ENCODE measurements around the gene MPP3.
"Not testable (repeated sequence)": the region's sequence is repeated elsewhere in the genome, so short reads cannot be mapped to it uniquely, and the experiment has no call there.

MPP3 gene

DNA sequence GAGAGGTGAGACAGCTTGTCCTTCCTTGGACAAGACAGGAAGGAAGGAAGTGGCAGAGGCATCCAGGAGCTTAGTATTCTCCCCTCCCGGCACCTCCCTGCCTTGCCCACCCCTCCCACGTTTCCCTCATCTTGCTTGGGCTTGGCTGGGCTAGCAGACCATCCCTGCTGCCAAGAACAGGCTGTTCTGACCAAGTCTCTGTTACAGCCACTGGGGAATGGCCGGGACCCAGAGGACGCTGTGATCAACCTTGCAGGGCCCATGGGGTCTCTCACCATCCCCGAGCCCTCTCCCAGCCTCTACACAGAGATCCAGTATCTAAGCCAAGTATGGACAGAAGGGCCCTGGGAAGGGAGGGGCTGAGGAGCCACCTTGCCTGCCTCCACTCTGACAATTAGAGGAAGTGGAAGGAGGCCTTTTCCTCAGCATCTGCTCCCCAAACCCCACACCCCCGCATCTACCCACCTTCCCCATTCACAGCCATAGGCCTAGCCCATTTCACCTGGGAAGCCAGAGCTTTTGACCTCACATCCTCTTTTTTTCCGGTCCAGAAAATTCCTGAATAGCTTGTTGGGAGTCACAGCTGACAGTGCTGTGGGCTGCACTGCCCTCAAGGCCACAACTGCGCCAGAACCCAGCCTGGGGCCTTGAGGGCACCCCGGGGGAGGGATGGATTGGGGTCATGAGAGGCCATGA lies 28.1 kb upstream of the MPP3 start:
- DNase-seq (ENCODE audit: low read depth in 2 of 2) = no peak

DNA sequence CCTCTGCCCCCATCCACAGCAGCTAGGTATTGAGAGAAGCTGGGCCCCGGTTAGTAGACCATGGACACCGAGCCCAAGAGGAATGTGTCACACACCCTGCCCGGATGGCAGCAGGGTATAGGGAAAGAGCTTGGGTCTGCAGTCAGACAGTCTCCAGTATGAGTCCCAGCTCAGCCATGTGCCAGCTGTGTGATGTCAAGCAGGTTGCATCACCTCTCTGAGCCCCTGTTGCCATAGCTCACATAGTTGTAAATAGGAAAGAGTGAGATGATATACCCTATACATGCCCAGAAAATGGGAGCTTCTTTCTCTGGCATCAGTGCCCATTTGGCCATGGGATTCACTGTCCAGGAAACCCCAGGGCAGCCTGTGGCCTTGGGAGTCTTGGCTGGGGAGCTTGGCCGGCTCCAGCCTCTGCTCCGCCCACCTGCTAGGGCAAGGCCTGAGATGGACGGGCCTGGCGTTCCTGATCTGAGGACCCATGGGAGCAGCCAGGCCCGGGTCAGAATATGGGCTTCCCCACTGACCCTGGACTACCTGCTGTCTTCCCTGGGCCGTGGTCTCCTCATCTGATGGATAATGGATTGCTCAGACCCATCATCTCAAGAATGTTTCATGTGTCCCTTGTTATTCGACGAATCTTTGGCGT lies 27.3 kb upstream of the MPP3 start:
- no peak for DNase-seq (ENCODE audit: low read depth in 2 of 2)

DNA sequence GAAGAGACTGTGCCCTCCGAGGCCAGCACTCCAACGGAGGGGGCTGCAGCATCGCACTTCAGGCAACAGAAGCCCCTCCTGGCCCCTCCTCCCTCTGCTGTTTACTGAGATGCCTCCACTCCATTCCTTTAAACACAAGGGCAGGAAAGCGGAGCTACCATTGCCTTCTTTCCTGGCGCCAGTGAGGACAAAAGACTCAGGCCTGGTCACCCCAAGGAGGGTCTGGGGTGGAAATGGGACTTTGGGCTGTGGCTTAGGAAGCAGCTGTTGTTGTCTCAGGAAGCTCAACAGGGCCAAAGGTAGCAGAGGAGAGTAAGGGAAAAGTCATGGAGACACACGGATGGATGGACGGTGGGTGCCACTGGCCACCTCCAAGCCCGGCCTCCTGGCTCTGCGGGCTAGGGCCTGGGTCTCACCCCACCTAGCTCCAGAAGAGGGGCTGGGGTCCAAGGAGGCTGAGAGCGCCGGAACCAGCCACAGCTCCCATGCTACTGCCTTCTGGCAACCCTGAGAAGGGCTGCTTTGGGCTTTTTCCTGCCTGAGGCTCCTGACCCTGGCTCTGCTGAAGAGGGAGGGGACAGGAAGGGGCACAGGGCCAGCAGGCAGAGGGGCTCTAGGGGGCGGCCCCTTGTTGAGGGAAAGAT lies 25.1 kb upstream of the MPP3 start:
- no peak for DNase-seq (ENCODE audit: low read depth in 2 of 2)

DNA sequence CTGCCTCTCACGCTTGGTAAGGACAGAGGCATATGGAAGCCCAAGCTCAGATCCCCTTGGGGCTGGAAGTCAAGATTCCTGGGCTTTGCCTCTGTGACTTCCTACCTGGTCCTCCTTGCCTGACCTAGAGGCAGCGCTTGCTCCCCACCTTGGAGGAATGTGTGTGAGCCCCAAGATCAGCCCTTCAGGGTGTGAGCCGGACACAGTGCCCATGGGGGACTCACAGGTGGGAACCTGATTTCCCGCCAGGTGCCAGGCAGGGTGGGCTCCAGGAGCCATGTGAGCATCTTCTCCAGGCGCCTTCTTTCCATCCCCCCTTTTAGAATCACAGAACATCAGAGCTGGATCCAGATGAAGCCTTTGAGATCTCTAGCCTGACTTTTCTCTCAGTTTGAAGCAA lies 24.2 kb upstream of the MPP3 start:
- DNase-seq (ENCODE audit: low read depth in 2 of 2) = no peak

DNA sequence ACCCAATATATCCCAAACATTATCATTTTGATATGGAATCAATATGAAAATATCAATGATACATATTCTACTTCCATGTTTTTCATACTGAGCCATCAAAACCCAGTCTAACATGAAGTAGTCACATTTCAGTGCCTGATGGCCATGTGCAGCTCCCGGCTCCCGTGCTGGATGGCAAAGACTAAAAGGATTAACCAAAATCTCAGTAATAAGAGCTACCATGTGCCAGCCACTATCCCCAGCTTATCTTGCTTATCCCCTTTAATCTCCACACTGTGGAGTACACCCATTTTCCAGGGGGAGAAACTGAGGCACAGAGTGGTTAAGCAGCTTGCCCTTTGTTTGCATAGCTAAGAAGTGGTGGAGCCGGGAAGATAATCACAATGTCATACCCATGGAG lies 23.2 kb upstream of the MPP3 start:
- no peak for DNase-seq (ENCODE audit: low read depth in 2 of 2)

DNA sequence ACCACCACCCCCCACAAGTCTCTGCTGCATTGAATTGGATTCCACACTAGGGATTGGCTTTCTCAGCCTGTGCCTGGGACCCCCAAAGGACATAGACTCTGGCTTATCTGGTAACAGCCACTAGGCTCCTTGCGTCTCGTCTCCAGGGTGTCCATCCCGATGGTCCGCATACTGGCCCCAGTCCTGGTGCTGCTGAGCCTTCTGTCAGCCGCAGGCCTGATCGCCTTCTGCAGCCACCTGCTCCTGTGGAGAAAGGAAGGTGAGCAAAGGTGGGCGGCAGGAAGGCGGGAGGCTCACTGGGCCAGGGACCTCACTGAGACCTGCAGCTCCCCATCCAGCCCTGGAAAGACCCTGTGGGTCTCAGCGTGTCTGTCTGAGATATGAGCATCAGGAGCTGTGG lies 22.1 kb upstream of the MPP3 start:
- DNase-seq (ENCODE audit: low read depth in 2 of 2) = no peak

DNA sequence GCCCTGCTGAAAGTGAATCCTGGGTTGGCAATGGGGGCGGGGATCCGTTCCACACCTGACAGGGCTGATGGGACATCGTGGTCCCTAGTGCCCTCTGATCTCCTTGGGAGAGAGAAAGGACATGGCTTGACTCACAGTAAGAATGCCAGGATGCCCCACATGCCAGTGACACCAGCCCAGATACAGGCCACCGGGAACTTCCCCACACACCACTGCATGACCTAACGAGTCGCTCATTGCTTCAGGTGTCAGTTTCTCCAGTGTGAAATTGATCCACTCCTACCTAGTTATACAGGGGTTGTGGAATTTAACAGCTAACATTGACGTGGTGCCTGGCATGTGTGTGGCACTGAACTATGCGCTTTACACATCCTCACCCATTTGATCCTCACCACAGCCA lies 21.6 kb upstream of the MPP3 start:
- DNase-seq (ENCODE audit: low read depth in 2 of 2) = no peak

DNA sequence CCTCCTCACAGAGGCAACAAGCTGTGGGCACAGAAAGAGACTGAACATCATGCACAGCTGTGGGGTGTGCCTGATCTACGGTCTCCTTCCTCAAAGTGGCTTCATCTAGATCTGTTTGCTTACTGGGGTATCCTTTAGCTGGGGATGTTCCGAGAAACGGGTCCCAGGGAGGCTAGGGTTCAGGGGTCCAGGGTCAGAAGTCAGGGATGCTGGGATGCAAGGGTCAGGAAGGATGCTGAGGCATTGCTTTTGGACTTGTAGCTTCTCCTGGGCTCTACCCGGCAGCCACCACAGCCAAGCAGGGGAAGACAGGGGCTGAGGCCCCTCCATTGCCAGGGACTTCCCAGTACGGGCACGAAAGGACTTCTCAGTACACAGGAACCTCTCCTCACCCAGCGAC lies 20.6 kb upstream of the MPP3 start:
- DNase-seq (ENCODE audit: low read depth in 2 of 2) = no peak

DNA sequence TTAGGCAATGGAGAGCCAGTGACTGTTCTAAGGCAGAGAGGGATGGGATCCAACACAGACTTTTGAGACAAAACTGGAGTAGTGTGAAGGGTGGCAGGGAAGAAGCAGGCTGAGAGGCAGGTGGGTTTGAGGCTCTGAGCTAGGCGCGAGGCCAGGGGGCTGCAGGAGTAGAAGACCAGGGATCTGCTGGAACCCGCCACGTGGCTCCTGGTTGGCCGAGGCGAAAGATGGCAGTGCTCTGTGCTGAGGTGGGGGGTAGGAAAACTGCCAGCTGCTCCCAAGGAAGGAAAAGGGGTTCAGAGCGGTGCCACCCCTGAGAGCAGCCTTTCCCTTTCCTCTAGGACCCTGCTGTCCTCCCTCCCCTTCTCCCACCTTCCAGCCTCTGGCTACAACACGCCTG lies 19.6 kb upstream of the MPP3 start:
- DNase-seq (ENCODE audit: low read depth in 2 of 2) = no peak

DNA sequence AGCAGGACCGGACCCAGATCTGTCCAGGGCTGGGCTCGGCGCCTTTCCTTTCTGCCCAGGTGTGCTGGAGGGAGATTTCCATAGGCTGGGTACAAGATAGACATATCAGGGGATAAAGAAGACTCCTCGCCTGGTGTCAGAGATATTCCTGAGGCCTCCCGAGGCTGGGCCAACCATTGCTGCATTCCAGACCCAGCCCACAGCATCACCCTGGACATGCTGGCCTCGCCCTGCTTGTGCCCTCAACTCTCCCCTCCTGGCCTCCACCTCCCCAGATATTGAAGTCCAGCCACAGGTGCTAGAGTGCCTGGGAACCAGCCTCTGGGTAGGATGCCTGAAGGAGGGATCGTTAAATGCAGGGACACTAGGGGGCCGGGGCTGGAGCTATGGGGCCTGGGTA lies 16.2 kb upstream of the MPP3 start:
- DNase-seq (ENCODE audit: low read depth in 2 of 2) = no peak

DNA sequence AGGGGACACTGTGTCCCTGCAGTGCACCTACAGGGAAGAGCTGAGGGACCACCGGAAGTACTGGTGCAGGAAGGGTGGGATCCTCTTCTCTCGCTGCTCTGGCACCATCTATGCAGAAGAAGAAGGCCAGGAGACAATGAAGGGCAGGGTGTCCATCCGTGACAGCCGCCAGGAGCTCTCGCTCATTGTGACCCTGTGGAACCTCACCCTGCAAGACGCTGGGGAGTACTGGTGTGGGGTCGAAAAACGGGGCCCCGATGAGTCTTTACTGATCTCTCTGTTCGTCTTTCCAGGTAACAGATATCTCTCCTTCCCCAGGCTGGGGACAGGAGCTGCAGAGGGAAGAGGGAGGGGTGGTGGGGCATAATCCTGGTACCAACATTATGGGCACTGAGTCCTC lies 15.7 kb upstream of the MPP3 start:
- DNase-seq (ENCODE audit: low read depth in 2 of 2) = no peak

DNA sequence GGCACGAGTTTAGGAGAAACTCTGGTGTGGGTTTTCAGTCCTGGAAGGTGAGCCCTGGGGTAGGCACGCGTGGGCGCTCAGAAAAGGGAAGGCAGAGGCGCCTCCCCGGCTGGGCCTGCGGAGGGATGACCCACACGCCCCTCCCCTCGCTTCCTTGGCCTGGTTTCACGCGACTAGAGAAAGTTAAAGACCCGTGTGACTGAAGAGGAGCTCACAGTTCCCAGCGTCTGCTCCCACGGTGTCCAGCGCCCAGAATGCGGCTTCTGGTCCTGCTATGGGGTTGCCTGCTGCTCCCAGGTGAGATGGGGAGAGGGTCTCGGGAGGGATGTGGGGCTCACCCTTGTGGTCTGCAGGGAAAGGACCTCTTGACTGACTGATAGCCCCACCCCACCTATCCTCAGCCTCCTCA lies 14.0 kb upstream of the MPP3 start, which contains the start of gene CD300LG:
TSS of gene CD300LG (plus strand) at position 214 of the 409 bp plus-strand sequence. CDS start at position 255, 41 bp downstream.
- no peak for DNase-seq (ENCODE audit: low read depth in 2 of 2)

DNA sequence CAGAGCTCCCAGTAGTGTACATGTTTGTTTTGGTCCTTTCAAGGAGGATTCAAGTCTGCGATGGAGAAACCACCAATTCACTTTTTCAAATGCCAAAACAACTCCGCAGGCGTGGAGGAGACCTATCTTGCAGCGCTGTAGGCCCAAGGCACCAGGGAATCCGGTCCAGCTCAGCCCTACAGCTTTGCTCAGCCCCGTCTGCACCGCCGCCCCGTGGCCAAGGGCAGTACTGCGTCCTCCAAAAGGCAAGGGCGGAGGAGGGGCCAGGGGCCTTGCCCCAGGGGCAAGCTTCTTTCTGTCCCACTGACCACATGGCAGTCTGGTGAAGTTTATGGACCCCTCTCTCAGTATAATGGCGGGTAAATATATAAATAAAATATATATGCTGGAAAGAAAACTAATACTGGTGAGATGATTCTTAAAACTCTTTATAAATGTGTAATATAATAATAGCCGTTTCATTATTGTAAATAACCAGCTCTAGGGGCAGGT lies 13.3 kb upstream of the MPP3 start:
- peak; percentile 54 to 60 for DNase-seq (ENCODE audit: low read depth in 2 of 2)

DNA sequence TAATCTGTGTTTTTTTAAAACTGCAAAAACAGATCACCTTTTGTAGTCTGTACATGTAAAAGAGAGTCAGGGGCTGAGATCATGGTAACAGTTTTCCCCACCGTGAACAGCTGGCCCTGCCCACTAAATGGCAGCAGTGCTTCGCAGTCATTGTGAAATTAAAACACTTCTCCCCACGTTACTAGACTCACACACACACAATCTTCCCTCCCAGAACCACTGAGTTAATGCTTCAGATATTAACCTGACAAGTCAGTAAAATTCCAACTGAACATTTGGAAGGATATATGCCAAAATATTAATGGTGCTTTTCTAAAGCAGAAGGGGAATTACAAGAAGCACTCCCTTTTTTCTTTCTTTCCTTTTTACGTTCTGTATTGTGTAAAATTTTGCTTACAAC lies 12.8 kb upstream of the MPP3 start:
- DNase-seq (ENCODE audit: low read depth in 2 of 2) = no peak

DNA sequence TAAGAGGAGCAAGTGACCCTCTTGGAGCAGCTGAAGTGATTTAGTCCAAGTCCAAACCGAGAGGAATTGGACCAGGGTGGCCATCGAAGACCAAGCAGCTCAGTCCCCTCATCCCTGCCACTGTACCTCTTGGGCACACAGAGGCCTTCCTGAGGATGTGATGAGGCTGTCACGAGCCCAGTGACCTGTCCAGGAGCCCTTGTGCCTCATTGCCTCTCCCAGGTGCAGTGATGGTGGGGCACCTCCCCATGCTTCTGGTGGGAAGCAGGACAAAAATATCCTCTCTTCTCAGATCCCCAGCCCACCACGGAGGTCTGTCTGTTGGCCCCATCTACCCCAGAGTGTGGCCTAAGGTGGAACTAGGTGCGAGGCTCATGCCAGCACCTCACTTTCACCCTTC lies 11.3 kb upstream of the MPP3 start:
- DNase-seq (ENCODE audit: low read depth in 2 of 2) = no peak

DNA sequence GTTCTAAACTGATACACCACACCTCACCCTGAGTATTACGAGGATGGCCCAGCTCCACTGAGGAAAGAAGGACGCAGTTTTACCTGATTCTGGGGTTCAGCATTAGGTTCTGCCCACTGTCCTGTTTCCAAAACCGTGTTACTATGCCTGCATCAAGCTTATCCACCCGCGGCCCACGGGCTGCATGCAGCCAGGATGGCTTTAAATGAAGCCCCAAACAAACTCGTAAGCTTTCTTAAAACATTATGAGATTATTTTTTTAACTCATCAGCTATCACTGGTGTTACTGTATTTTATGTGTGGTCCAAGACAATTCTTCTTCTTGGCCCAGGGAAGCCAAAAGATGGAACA lies 10.0 kb upstream of the MPP3 start:
- no peak for DNase-seq (ENCODE audit: low read depth in 2 of 2)

DNA sequence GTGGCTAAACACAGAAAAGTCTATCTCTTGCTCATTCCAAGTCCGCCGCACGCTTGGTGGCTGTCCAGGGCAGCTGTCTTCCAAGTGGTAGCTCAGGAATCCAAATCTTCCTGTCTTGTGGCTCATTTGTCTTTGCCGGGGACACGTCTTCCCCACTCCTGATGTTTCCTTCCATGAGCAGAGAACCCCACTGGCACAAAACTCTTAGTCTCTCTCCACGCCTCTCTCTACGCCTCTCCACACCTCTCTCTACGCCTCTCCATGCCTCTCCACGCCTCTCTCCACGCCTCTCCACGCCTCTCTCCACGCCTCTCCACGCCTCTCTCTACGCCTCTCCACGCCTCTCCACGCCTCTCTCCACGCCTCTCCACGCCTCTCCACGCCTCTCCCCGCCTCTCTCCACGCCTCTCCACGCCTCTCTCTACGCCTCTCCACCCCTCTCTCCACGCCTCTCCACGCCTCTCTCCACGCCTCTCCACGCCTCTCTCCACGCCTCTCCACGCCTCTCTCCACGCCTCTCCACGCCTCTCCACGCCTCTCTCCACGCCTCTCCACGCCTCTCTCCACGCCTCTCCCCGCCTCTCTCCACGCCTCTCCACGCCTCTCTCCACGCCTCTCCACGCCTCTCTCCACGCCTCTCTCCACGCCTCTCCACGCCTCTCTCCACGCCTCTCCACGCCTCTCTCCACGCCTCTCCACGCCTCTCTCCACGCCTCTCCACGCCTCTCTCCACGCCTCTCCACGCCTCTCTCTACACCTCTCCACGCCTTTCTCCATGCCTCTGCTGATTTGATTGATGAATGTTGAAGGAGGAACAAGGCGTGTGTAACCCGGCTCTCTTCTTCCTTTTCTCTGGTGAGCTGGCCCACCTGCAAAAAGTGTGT lies 9.4 kb upstream of the MPP3 start:
- not testable (repeated sequence) for DNase-seq (ENCODE audit: low read depth in 2 of 2)

DNA sequence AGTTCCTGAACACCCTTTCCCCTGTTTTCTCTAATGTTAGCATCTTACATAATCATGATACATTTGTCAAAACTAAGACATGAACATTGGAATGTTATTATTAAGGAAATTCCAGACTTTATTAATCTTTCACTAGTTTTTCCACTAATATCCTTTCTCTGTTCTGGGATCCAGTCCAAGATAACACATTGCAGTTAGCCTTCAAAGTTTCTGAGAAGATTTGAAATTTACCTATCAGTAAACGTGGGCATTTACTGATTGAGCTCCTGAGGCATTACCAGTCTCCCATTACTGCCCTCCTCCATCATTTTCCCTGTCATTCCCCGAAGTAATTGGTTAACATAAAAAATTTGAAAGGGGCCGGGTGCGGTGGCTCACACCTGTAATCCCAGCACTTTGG lies 8.3 kb upstream of the MPP3 start:
- DNase-seq (ENCODE audit: low read depth in 2 of 2) = no peak

DNA sequence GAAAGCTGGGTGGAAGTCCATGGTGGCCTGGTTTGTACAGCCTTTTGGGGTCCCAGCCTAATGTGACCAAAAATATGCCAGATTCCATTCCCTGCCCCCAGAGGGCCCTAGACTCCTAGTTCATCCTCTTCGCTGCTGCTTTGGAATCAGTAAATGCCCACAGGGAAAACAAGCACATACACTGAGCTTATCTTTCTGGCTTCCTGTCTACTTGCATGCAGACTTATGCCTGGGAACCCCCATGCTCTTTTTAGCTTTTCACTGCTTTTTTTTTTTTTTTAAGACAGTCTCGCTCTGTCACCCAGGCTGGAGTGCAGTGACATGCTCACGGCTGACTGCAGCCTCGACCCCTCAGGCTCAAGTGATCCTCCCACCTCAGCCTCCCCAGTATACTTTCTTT lies 7.9 kb upstream of the MPP3 start:
- no peak for DNase-seq (ENCODE audit: low read depth in 2 of 2)

DNA sequence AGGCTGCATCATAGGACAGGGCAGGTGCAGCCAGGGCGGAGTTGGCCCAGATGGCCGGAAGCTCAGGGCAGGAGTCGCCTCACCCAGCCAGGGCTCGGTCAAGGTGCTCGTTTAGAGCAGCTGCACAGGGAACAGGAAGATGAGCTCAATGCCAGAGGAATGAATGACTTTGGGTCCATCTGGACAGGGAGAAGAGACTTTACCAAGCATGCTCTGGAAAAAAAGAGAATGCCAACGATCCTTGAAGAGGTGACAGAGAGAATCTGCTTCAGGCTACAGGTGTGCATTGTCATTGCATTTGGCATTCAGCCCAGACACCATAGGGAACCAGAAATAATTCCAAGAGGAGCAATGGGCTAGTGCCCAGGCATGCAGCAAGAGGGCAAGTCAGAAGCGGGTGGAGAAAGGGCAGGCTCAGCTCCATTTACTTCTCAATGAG lies 6.7 kb upstream of the MPP3 start:
- DNase-seq (ENCODE audit: low read depth in 2 of 2) = no peak

DNA sequence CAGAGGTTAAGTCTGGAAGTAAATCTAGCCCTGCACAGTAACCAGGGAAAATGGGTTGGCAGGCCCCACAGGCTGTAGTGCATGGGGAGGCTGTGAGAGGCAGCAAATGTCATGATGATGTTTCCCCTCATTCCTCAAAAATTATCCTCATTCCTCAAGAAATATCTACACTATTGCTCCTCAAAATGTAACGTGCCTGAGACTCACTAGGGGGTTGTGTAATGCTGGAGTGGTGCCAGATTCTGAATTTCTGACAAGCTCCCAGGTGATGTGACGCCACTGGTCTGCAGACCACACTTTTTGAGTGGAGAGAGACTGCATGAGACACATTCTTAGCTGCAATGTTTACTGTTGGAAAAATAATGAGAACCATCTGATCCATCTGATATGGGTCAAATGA lies 1.2 kb upstream of the MPP3 start:
- no peak for DNase-seq (ENCODE audit: low read depth in 2 of 2)

Data from stimulated activated CD8-positive, alpha-beta memory T cell treated with anti-CD3 and anti-CD28 coated beads, Interleukin-2, amount 100 ng/mL, for 1 hour (primary cell).